ENCODE data around the gene FAM234B. TPM values are rescaled to one million over a fixed set of nuclear protein-coding genes. Genes with fewer than 3 reads are reported as not detected.

The FAM234B gene
- total RNA-seq, 1 experiment from 2014 or later, result 25.9 TPM

DNA sequence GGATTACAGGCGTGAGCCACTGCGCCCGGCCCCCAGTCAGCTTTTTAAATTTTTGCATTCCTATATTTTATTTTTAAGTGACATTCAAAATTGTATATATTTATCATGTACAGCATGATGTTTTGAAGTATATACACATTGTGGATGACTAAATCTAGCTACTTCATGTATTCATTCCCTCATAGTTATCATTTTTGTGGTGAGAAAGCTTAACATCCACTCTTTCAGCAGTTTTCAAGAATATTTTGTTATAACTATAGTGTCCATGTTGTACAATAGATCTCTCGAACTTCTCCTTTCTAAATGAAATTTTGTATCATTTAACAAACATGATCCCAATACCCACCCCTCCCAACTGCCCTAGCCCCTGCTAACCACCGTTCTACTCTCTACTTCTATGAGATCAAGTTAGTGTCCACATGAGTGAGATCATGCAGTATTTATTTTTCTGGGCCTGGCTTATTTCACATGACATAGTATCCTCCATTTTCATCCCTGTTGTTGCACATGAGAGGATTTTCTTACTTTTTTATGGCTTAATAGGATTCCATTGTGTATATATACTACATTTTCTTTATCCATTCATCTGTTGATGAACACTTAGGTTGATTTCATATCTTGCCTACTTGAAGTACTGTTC is 35.3 kb upstream of the FAM234B start:
- POLR2A ChIA-PET, result interaction anchor here (0.5 kb wide), 1 partner anchor 205 kb away, joined by 3 read pairs; no protein-coding TSS in a partner anchor
- DNase-seq (ENCODE audit: low spot score) (no peak), ATAC-seq (no peak)
- Mint-ChIP-seq H3K4me3 (no peak overlapping the region), H3K36me3 (no peaks in the 10 kb centered on the region), H3K27me3 (ENCODE audit: low read depth) (peaks cover 7% of the 10 kb centered on the region), H3K4me1 (peaks cover 32% of the 10 kb centered on the region), H3K9me3 (no peaks in the 10 kb centered on the region), H3K27ac (peak overlapping the region; percentile 6; the same call in 1 of the 2 replicates)
- TF ChIP-seq ESRRA (CRISPR knock-in tag; IDR thresholded peaks at IDR 0.05; ENCODE audit: borderline replicate concordance) (no peak), NFE2L1 (CRISPR knock-in tag; IDR thresholded peaks at IDR 0.05) (no peak), ZNF317 (CRISPR knock-in tag; IDR thresholded peaks at IDR 0.05; ENCODE audit: borderline replicate concordance, low read depth) (no peak), SMAD3 (CRISPR knock-in tag; IDR thresholded peaks at IDR 0.05; ENCODE audit: borderline replicate concordance) (no peak), CREM (CRISPR knock-in tag; IDR thresholded peaks at IDR 0.05) (no peak), NR3C1 (CRISPR knock-in tag; conservative IDR thresholded peaks at IDR 0.05; ENCODE audit: low read depth) (no peak), ZNF121 (CRISPR knock-in tag; IDR thresholded peaks at IDR 0.05) (no peak)
- TF ChIP-seq, protein P1, sequence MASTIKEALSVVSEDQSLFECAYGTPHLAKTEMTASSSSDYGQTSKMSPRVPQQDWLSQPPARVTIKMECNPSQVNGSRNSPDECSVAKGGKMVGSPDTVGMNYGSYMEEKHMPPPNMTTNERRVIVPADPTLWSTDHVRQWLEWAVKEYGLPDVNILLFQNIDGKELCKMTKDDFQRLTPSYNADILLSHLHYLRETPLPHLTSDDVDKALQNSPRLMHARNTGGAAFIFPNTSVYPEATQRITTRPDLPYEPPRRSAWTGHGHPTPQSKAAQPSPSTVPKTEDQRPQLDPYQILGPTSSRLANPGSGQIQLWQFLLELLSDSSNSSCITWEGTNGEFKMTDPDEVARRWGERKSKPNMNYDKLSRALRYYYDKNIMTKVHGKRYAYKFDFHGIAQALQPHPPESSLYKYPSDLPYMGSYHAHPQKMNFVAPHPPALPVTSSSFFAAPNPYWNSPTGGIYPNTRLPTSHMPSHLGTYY (CRISPR knock-in tag; IDR thresholded peaks at IDR 0.05), result no peak
- CTCF ChIA-PET, result no interaction called here

GRCh38 chr12:13011098-13011497 is 33.1 kb upstream of the FAM234B start:
- DNase-seq (ENCODE audit: low spot score) (no peak), ATAC-seq (no peak)
- H3K4me3 Mint-ChIP-seq, result no peak overlapping the region
- no peak overlapping the region for H3K27ac Mint-ChIP-seq
- CTCF ChIA-PET, result interaction anchor here (1.3 kb wide), 1 partner anchor 34 kb away, joined by 3 read pairs; no protein-coding TSS in a partner anchor
- POLR2A ChIA-PET, result no interaction called here
- H3K27me3 Mint-ChIP-seq (ENCODE audit: low read depth), result no peaks in the 10 kb centered on the region
- no peaks in the 10 kb centered on the region for H3K36me3 Mint-ChIP-seq
- no peaks in the 10 kb centered on the region for H3K9me3 Mint-ChIP-seq
- peaks cover 18% of the 10 kb centered on the region for H3K4me1 Mint-ChIP-seq
- TF ChIP-seq, protein P2, sequence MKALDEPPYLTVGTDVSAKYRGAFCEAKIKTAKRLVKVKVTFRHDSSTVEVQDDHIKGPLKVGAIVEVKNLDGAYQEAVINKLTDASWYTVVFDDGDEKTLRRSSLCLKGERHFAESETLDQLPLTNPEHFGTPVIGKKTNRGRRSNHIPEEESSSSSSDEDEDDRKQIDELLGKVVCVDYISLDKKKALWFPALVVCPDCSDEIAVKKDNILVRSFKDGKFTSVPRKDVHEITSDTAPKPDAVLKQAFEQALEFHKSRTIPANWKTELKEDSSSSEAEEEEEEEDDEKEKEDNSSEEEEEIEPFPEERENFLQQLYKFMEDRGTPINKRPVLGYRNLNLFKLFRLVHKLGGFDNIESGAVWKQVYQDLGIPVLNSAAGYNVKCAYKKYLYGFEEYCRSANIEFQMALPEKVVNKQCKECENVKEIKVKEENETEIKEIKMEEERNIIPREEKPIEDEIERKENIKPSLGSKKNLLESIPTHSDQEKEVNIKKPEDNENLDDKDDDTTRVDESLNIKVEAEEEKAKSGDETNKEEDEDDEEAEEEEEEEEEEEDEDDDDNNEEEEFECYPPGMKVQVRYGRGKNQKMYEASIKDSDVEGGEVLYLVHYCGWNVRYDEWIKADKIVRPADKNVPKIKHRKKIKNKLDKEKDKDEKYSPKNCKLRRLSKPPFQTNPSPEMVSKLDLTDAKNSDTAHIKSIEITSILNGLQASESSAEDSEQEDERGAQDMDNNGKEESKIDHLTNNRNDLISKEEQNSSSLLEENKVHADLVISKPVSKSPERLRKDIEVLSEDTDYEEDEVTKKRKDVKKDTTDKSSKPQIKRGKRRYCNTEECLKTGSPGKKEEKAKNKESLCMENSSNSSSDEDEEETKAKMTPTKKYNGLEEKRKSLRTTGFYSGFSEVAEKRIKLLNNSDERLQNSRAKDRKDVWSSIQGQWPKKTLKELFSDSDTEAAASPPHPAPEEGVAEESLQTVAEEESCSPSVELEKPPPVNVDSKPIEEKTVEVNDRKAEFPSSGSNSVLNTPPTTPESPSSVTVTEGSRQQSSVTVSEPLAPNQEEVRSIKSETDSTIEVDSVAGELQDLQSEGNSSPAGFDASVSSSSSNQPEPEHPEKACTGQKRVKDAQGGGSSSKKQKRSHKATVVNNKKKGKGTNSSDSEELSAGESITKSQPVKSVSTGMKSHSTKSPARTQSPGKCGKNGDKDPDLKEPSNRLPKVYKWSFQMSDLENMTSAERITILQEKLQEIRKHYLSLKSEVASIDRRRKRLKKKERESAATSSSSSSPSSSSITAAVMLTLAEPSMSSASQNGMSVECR (CRISPR knock-in tag; IDR thresholded peaks at IDR 0.05; ENCODE audit: borderline replicate concordance), result no peak
- TF ChIP-seq ZNF423 (CRISPR knock-in tag; IDR thresholded peaks at IDR 0.05) (no peak), NR3C1 (CRISPR knock-in tag; conservative IDR thresholded peaks at IDR 0.05; ENCODE audit: low read depth) (no peak), CTCF (IDR thresholded peaks at IDR 0.05) (no peak), ZMAT4 (CRISPR knock-in tag; IDR thresholded peaks at IDR 0.05) (no peak), HMGA2 (CRISPR knock-in tag; IDR thresholded peaks at IDR 0.05) (no peak), MLX (CRISPR knock-in tag; IDR thresholded peaks at IDR 0.05) (no peak), KAT7 (CRISPR knock-in tag; IDR thresholded peaks at IDR 0.05; ENCODE audit: borderline replicate concordance) (no peak), ZSCAN18 (CRISPR knock-in tag; IDR thresholded peaks at IDR 0.05) (no peak), TP53 (CRISPR knock-in tag; IDR thresholded peaks at IDR 0.05) (no peak)
- TF ChIP-seq, protein P3, sequence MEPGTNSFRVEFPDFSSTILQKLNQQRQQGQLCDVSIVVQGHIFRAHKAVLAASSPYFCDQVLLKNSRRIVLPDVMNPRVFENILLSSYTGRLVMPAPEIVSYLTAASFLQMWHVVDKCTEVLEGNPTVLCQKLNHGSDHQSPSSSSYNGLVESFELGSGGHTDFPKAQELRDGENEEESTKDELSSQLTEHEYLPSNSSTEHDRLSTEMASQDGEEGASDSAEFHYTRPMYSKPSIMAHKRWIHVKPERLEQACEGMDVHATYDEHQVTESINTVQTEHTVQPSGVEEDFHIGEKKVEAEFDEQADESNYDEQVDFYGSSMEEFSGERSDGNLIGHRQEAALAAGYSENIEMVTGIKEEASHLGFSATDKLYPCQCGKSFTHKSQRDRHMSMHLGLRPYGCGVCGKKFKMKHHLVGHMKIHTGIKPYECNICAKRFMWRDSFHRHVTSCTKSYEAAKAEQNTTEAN (CRISPR knock-in tag; IDR thresholded peaks at IDR 0.05), result no peak
- TF ChIP-seq, protein P4, sequence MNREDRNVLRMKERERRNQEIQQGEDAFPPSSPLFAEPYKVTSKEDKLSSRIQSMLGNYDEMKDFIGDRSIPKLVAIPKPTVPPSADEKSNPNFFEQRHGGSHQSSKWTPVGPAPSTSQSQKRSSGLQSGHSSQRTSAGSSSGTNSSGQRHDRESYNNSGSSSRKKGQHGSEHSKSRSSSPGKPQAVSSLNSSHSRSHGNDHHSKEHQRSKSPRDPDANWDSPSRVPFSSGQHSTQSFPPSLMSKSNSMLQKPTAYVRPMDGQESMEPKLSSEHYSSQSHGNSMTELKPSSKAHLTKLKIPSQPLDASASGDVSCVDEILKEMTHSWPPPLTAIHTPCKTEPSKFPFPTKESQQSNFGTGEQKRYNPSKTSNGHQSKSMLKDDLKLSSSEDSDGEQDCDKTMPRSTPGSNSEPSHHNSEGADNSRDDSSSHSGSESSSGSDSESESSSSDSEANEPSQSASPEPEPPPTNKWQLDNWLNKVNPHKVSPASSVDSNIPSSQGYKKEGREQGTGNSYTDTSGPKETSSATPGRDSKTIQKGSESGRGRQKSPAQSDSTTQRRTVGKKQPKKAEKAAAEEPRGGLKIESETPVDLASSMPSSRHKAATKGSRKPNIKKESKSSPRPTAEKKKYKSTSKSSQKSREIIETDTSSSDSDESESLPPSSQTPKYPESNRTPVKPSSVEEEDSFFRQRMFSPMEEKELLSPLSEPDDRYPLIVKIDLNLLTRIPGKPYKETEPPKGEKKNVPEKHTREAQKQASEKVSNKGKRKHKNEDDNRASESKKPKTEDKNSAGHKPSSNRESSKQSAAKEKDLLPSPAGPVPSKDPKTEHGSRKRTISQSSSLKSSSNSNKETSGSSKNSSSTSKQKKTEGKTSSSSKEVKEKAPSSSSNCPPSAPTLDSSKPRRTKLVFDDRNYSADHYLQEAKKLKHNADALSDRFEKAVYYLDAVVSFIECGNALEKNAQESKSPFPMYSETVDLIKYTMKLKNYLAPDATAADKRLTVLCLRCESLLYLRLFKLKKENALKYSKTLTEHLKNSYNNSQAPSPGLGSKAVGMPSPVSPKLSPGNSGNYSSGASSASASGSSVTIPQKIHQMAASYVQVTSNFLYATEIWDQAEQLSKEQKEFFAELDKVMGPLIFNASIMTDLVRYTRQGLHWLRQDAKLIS (CRISPR knock-in tag; IDR thresholded peaks at IDR 0.05; ENCODE audit: borderline replicate concordance), result no peak

Data from WTC11 (cell line).